ENCODE results near the gene CBFA2T2.
"Not testable (repeated sequence)": the region's sequence is repeated elsewhere in the genome, so short reads cannot be mapped to it uniquely, and the experiment has no call there.

Gene CBFA2T2

GRCh38 chr20:33489495-33490022, 337 bp upstream of the CBFA2T2 start:
- Histone ChIP-seq H3K4me3 (ENCODE audit: low read depth, low read length) (peak overlapping the region; percentile 59), H3K27me3 (ENCODE audit: control insufficient read depth, insufficient read depth, low read length) (no peaks in the 10 kb centered on the region), H3K27ac (ENCODE audit: low read depth, low read length) (peak overlapping the region; percentile 74), H3K4me1 (ENCODE audit: control insufficient read depth, insufficient read depth, low read length) (0 out of 2 replicates have a peak, but pooled peaks cover 5% of the 10 kb centered on the region), H3K9me3 (ENCODE audit: control insufficient read depth, insufficient read depth, low read length) (no peaks in the 10 kb centered on the region), H3K9ac (ENCODE audit: low read depth, low read length) (peak overlapping the region; percentile 35), H3K36me3 (ENCODE audit: control insufficient read depth, insufficient read depth, low read length) (no peaks in the 10 kb centered on the region)

- no peaks in the 10 kb centered on the region for H3K9me3 ChIP-seq (ENCODE audit: control insufficient read depth, insufficient read depth, low read length)
- no peak overlapping the region for H3K27ac ChIP-seq (ENCODE audit: low read depth, low read length)
- 0 out of 2 replicates have a peak, but pooled peaks cover 5% of the 10 kb centered on the region for H3K4me1 ChIP-seq (ENCODE audit: control insufficient read depth, insufficient read depth, low read length)
- no peak overlapping the region for H3K9ac ChIP-seq (ENCODE audit: low read depth, low read length)
- peak overlapping the region; percentile 68 for H3K4me3 ChIP-seq (ENCODE audit: low read depth, low read length)
- H3K36me3 ChIP-seq (ENCODE audit: control insufficient read depth, insufficient read depth, low read length): no peaks in the 10 kb centered on the region
- H3K27me3 ChIP-seq (ENCODE audit: control insufficient read depth, insufficient read depth, low read length): no peaks in the 10 kb centered on the region
These were observed 1.2 kb downstream of the CBFA2T2 start for GRCh38 chr20:33490934-33491656.

GRCh38 chr20:33493076-33493766, 3.3 kb downstream of the CBFA2T2 start:
- no peak overlapping the region for H3K27ac ChIP-seq (ENCODE audit: low read depth, low read length)
- 0 out of 2 replicates have a peak, but pooled peaks cover 5% of the 10 kb centered on the region for H3K4me1 ChIP-seq (ENCODE audit: control insufficient read depth, insufficient read depth, low read length)
- no peaks in the 10 kb centered on the region for H3K36me3 ChIP-seq (ENCODE audit: control insufficient read depth, insufficient read depth, low read length)
- H3K27me3 ChIP-seq (ENCODE audit: control insufficient read depth, insufficient read depth, low read length): no peaks in the 10 kb centered on the region
- no peak overlapping the region for H3K9ac ChIP-seq (ENCODE audit: low read depth, low read length)
- no peaks in the 10 kb centered on the region for H3K9me3 ChIP-seq (ENCODE audit: control insufficient read depth, insufficient read depth, low read length)
- H3K4me3 ChIP-seq (ENCODE audit: low read depth, low read length): no peak overlapping the region

- not testable (repeated sequence) for H3K27me3 ChIP-seq (ENCODE audit: control insufficient read depth, insufficient read depth, low read length); H3K9me3 ChIP-seq (ENCODE audit: control insufficient read depth, insufficient read depth, low read length); H3K27ac ChIP-seq (ENCODE audit: low read depth, low read length); H3K4me1 ChIP-seq (ENCODE audit: control insufficient read depth, insufficient read depth, low read length); H3K4me3 ChIP-seq (ENCODE audit: low read depth, low read length); H3K9ac ChIP-seq (ENCODE audit: low read depth, low read length); H3K36me3 ChIP-seq (ENCODE audit: control insufficient read depth, insufficient read depth, low read length)
These were observed 6.9 kb downstream of the CBFA2T2 start for GRCh38 chr20:33496776-33497175.

- Histone ChIP-seq H3K4me1 (ENCODE audit: control insufficient read depth, insufficient read depth, low read length) (peaks cover 6% of the 10 kb centered on the region; the same call in 1 of the 2 replicates), H3K9me3 (ENCODE audit: control insufficient read depth, insufficient read depth, low read length) (no peaks in the 10 kb centered on the region), H3K27ac (ENCODE audit: low read depth, low read length) (no peak overlapping the region), H3K4me3 (ENCODE audit: low read depth, low read length) (no peak overlapping the region), H3K36me3 (ENCODE audit: control insufficient read depth, insufficient read depth, low read length) (no peaks in the 10 kb centered on the region), H3K9ac (ENCODE audit: low read depth, low read length) (no peak overlapping the region), H3K27me3 (ENCODE audit: control insufficient read depth, insufficient read depth, low read length) (no peaks in the 10 kb centered on the region)
These were observed 9.5 kb downstream of the CBFA2T2 start for GRCh38 chr20:33499355-33499754.

- Histone ChIP-seq H3K27me3 (ENCODE audit: control insufficient read depth, insufficient read depth, low read length) (no peaks in the 10 kb centered on the region), H3K27ac (ENCODE audit: low read depth, low read length) (no peak overlapping the region), H3K36me3 (ENCODE audit: control insufficient read depth, insufficient read depth, low read length) (no peaks in the 10 kb centered on the region), H3K4me1 (ENCODE audit: control insufficient read depth, insufficient read depth, low read length) (peaks cover 6% of the 10 kb centered on the region; the same call in 1 of the 2 replicates), H3K9me3 (ENCODE audit: control insufficient read depth, insufficient read depth, low read length) (no peaks in the 10 kb centered on the region), H3K9ac (ENCODE audit: low read depth, low read length) (no peak overlapping the region), H3K4me3 (ENCODE audit: low read depth, low read length) (no peak overlapping the region)
These were observed 11.1 kb downstream of the CBFA2T2 start for GRCh38 chr20:33501000-33501399.

- Histone ChIP-seq H3K9ac (ENCODE audit: low read depth, low read length) (no peak overlapping the region), H3K27me3 (ENCODE audit: control insufficient read depth, insufficient read depth, low read length) (no peaks in the 10 kb centered on the region), H3K4me3 (ENCODE audit: low read depth, low read length) (no peak overlapping the region), H3K4me1 (ENCODE audit: control insufficient read depth, insufficient read depth, low read length) (peaks cover 6% of the 10 kb centered on the region; the same call in 1 of the 2 replicates), H3K9me3 (ENCODE audit: control insufficient read depth, insufficient read depth, low read length) (no peaks in the 10 kb centered on the region), H3K36me3 (ENCODE audit: control insufficient read depth, insufficient read depth, low read length) (no peaks in the 10 kb centered on the region), H3K27ac (ENCODE audit: low read depth, low read length) (no peak overlapping the region)
These were observed 13.7 kb downstream of the CBFA2T2 start for GRCh38 chr20:33503564-33503963.

GRCh38 chr20:33506576-33506975, 16.7 kb downstream of the CBFA2T2 start:
- no peaks in the 10 kb centered on the region for H3K36me3 ChIP-seq (ENCODE audit: control insufficient read depth, insufficient read depth, low read length)
- no peak overlapping the region for H3K4me3 ChIP-seq (ENCODE audit: low read depth, low read length)
- no peaks in the 10 kb centered on the region for H3K4me1 ChIP-seq (ENCODE audit: control insufficient read depth, insufficient read depth, low read length)
- no peak overlapping the region for H3K27ac ChIP-seq (ENCODE audit: low read depth, low read length)
- H3K9ac ChIP-seq (ENCODE audit: low read depth, low read length): no peak overlapping the region
- H3K9me3 ChIP-seq (ENCODE audit: control insufficient read depth, insufficient read depth, low read length): no peaks in the 10 kb centered on the region
- no peaks in the 10 kb centered on the region for H3K27me3 ChIP-seq (ENCODE audit: control insufficient read depth, insufficient read depth, low read length)

GRCh38 chr20:33507461-33507860, 17.6 kb downstream of the CBFA2T2 start:
- no peak overlapping the region for H3K9ac ChIP-seq (ENCODE audit: low read depth, low read length)
- no peaks in the 10 kb centered on the region for H3K36me3 ChIP-seq (ENCODE audit: control insufficient read depth, insufficient read depth, low read length)
- H3K9me3 ChIP-seq (ENCODE audit: control insufficient read depth, insufficient read depth, low read length): no peaks in the 10 kb centered on the region
- H3K27me3 ChIP-seq (ENCODE audit: control insufficient read depth, insufficient read depth, low read length): no peaks in the 10 kb centered on the region
- H3K4me3 ChIP-seq (ENCODE audit: low read depth, low read length): no peak overlapping the region
- no peak overlapping the region for H3K27ac ChIP-seq (ENCODE audit: low read depth, low read length)
- H3K4me1 ChIP-seq (ENCODE audit: control insufficient read depth, insufficient read depth, low read length): no peaks in the 10 kb centered on the region

- H3K9ac ChIP-seq (ENCODE audit: low read depth, low read length); H3K4me1 ChIP-seq (ENCODE audit: control insufficient read depth, insufficient read depth, low read length); H3K27ac ChIP-seq (ENCODE audit: low read depth, low read length); H3K36me3 ChIP-seq (ENCODE audit: control insufficient read depth, insufficient read depth, low read length); H3K4me3 ChIP-seq (ENCODE audit: low read depth, low read length); H3K27me3 ChIP-seq (ENCODE audit: control insufficient read depth, insufficient read depth, low read length); H3K9me3 ChIP-seq (ENCODE audit: control insufficient read depth, insufficient read depth, low read length): not testable (repeated sequence)
These were observed 18.1 kb downstream of the CBFA2T2 start for GRCh38 chr20:33508015-33508414.

GRCh38 chr20:33509057-33509456, 19.2 kb downstream of the CBFA2T2 start:
- H3K4me1 ChIP-seq (ENCODE audit: control insufficient read depth, insufficient read depth, low read length); H3K27ac ChIP-seq (ENCODE audit: low read depth, low read length); H3K9ac ChIP-seq (ENCODE audit: low read depth, low read length); H3K4me3 ChIP-seq (ENCODE audit: low read depth, low read length); H3K36me3 ChIP-seq (ENCODE audit: control insufficient read depth, insufficient read depth, low read length); H3K27me3 ChIP-seq (ENCODE audit: control insufficient read depth, insufficient read depth, low read length); H3K9me3 ChIP-seq (ENCODE audit: control insufficient read depth, insufficient read depth, low read length): not testable (repeated sequence)

All from HUES48 (cell line).